HepG2 (cell line): Measurements from ENCODE around the gene ZNF71.

Experiments
- CTCF ChIP-seq: sonication (generic); formaldehyde crosslinking; IDR thresholded peaks from 2 replicates; pipeline ENCODE4 v1.5.0; 2020; ENCODE audit warnings: mild to moderate bottlenecking, missing genetic modification reagents, moderate library complexity
- MTF2 ChIP-seq: sonication (generic); formaldehyde crosslinking; IDR thresholded peaks from 2 replicates; pipeline ENCODE4 v1.5.0; 2020; ENCODE audit warnings: missing genetic modification reagents, borderline replicate concordance

- no peak for TF ChIP-seq CTCF (CRISPR knock-in tag)
- TF ChIP-seq MTF2 (CRISPR knock-in tag) = no peak
Measured at GRCh38 chr19:56668676-56669075, 73.6 kb downstream of the ZNF71 start.
